ENCODE results near the gene IL20. TPM values are rescaled to one million over a fixed set of nuclear protein-coding genes. Genes with fewer than 3 reads are reported as not detected.

IL20 gene
- polyA plus RNA-seq, 1 donor from 2014 or later = not detected

DNA sequence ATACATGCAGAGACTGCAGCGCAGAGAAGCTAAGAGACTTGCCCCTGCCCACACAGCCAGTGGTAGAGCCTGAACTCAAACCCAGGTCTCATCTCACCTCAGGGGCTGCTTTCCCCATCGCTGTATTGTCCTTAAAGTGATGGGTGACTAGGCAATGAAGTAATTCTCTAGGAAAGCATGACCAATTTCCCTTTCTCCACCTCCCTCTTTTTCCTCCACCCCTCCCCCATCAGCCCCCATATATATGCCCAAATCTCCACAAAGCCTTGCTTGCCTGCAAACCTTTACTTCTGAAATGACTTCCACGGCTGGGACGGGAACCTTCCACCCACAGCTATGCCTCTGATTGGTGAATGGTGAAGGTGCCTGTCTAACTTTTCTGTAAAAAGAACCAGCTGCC, 31.8 kb downstream of the IL20 start, which contains the start of gene IL24:
Gene IL24, plus strand, starts transcription at position 269 of the 400 bp plus-strand sequence. CDS start 390 bp downstream, outside the sequence.
- no peak within 1 kb of the TSS for H3K4me3 ChIP-seq (ENCODE audit: low read length)
- H3K9me3 ChIP-seq (ENCODE audit: low read length) = no peaks in the 10 kb centered on the region
- TF ChIP-seq EP300 (conservative IDR thresholded peaks at IDR 0.05; ENCODE audit: poor library complexity, severe bottlenecking) = no peak
- no peak for TF ChIP-seq REST (IDR thresholded peaks at IDR 0.05; ENCODE audit: borderline replicate concordance)
- no peak for TF ChIP-seq SMC3 (conservative IDR thresholded peaks at IDR 0.05; ENCODE audit: poor library complexity)
- no peak for TF ChIP-seq RAD21 (conservative IDR thresholded peaks at IDR 0.05)
- no peak for TF ChIP-seq MXI1 (conservative IDR thresholded peaks at IDR 0.05; ENCODE audit: poor library complexity, severe bottlenecking)
- no peak for TF ChIP-seq POLR2AphosphoS5 (IDR thresholded peaks at IDR 0.05)
- no peak for TF ChIP-seq EZH2 (IDR thresholded peaks at IDR 0.05; ENCODE audit: borderline replicate concordance, insufficient read depth, low read length, poor library complexity, severe bottlenecking)
- no peak for TF ChIP-seq CTCF (IDR thresholded peaks at IDR 0.05; ENCODE audit: poor library complexity, severe bottlenecking)
- TF ChIP-seq TAF1 (IDR thresholded peaks at IDR 0.05; ENCODE audit: low read depth) = no peak
- no peaks in the 10 kb centered on the region for H4K20me1 ChIP-seq (ENCODE audit: insufficient read depth)
- no peaks in the 10 kb centered on the region for H3K9me2 ChIP-seq (ENCODE audit: insufficient read depth, low read length)
- no peaks in the 10 kb centered on the region for H3K79me2 ChIP-seq (replicated peaks; ENCODE audit: insufficient read depth, low read length)
- no peak within 1 kb of the TSS for H3K4me2 ChIP-seq (ENCODE audit: low read length)
- H2AFZ ChIP-seq (ENCODE audit: low read depth, low read length) = no peak within 1 kb of the TSS
- no peaks in the 10 kb centered on the region for H3K27me3 ChIP-seq (ENCODE audit: insufficient read depth, low read depth, low read length)
- H3K27ac ChIP-seq (ENCODE audit: low read length) = no peak within 1 kb of the TSS
- no peak within 1 kb of the TSS for H3K9ac ChIP-seq (ENCODE audit: low read length)
- H3F3A ChIP-seq (ENCODE audit: insufficient read depth, low read length, poor library complexity, severe bottlenecking) = no peaks in the 10 kb centered on the region
- no peaks in the 10 kb centered on the region for H3K36me3 ChIP-seq (ENCODE audit: insufficient read depth, low read length)

GRCh38 chr1:206898089-206898914, 32.9 kb downstream of the IL20 start:
- Histone ChIP-seq H3K27me3 (ENCODE audit: insufficient read depth, low read depth, low read length) (no peaks in the 10 kb centered on the region), H3K36me3 (ENCODE audit: insufficient read depth, low read length) (no peaks in the 10 kb centered on the region), H3K9ac (ENCODE audit: low read length) (no peak overlapping the region), H3K27ac (ENCODE audit: low read length) (no peak overlapping the region), H2AFZ (ENCODE audit: low read depth, low read length) (no peak overlapping the region), H3F3A (ENCODE audit: insufficient read depth, low read length, poor library complexity, severe bottlenecking) (no peaks in the 10 kb centered on the region), H3K4me3 (ENCODE audit: low read length) (no peak overlapping the region), H3K4me2 (ENCODE audit: low read length) (no peak overlapping the region), H3K79me2 (replicated peaks; ENCODE audit: insufficient read depth, low read length) (no peaks in the 10 kb centered on the region), H4K20me1 (ENCODE audit: insufficient read depth) (no peaks in the 10 kb centered on the region), H3K9me3 (ENCODE audit: low read length) (no peaks in the 10 kb centered on the region), H3K9me2 (ENCODE audit: insufficient read depth, low read length) (no peaks in the 10 kb centered on the region)
- TF ChIP-seq POLR2AphosphoS5 (IDR thresholded peaks at IDR 0.05) = no peak
- TF ChIP-seq EP300 (conservative IDR thresholded peaks at IDR 0.05; ENCODE audit: poor library complexity, severe bottlenecking) = no peak
- no peak for TF ChIP-seq EZH2 (IDR thresholded peaks at IDR 0.05; ENCODE audit: borderline replicate concordance, insufficient read depth, low read length, poor library complexity, severe bottlenecking)
- TF ChIP-seq RAD21 (conservative IDR thresholded peaks at IDR 0.05) = no peak
- no peak for TF ChIP-seq MXI1 (conservative IDR thresholded peaks at IDR 0.05; ENCODE audit: poor library complexity, severe bottlenecking)
- no peak for TF ChIP-seq CTCF (IDR thresholded peaks at IDR 0.05; ENCODE audit: poor library complexity, severe bottlenecking)
- no peak for TF ChIP-seq SMC3 (conservative IDR thresholded peaks at IDR 0.05; ENCODE audit: poor library complexity)
- no peak for TF ChIP-seq REST (IDR thresholded peaks at IDR 0.05; ENCODE audit: borderline replicate concordance)
- no peak for TF ChIP-seq TAF1 (IDR thresholded peaks at IDR 0.05; ENCODE audit: low read depth)
